DND-41 (cell line): ENCODE data around the gene DBNDD1.

Source experiments
- ATAC-seq: fragments of 200-7000 bp; cut with Tn5 transposase; 3 replicates; pipeline ENCODE4 v1.9.1; 2021; ENCODE audit warnings: low read depth; ENCODE audit not compliant: insufficient read depth
- DNase-seq: peaks from one replicate; pipeline ENCODE4 v3.0.0-alpha.2; 2020
- H2AFZ ChIP-seq: 2 replicates; pipeline ENCODE4 v1.6.0; 2012; ENCODE audit warnings: low read depth, low read length
- H3K27ac ChIP-seq: 2 replicates; pipeline ENCODE4 v1.5.1; 2012; ENCODE audit warnings: low read length, inconsistent platforms
- H3K27me3 ChIP-seq: fragments of 200-600 bp; sonication (generic); 2 replicates; pipeline ENCODE4 v1.6.0; 2012; ENCODE audit warnings: low read length, mild to moderate bottlenecking, inconsistent platforms; ENCODE audit not compliant: insufficient read depth, poor library complexity
- H3K36me3 ChIP-seq: 2 replicates; pipeline ENCODE4 v1.5.1; 2012; ENCODE audit warnings: low read length, inconsistent platforms; ENCODE audit not compliant: insufficient read depth
- H3K4me1 ChIP-seq: 2 replicates; pipeline ENCODE4 v1.5.1; 2012; ENCODE audit warnings: mild to moderate bottlenecking, low read length; ENCODE audit not compliant: insufficient read depth
- H3K4me2 ChIP-seq: 2 replicates; pipeline ENCODE4 v1.6.0; 2012; ENCODE audit warnings: mild to moderate bottlenecking, moderate library complexity, low read length, inconsistent platforms; ENCODE audit not compliant: insufficient read depth
- H3K4me3 ChIP-seq, 2 experiments: fragments of 200-600 bp in 1 of 2; shearing (Covaris generic) in 1 of 2; 2 replicates each; pipeline ENCODE4 v1.5.1; 2012 to 2016; ENCODE audit warnings: inconsistent platforms in 2 of 2, low read length in 2 of 2, mild to moderate bottlenecking in 2 of 2, low read depth in 1 of 2, moderate library complexity in 1 of 2
- H3K79me2 ChIP-seq: 2 replicates; pipeline ENCODE4 v1.6.0; 2012; ENCODE audit warnings: low read length, inconsistent platforms; ENCODE audit not compliant: insufficient read depth
- H3K9ac ChIP-seq: 2 replicates; pipeline ENCODE4 v1.6.0; 2012; ENCODE audit warnings: low read depth, mild to moderate bottlenecking, inconsistent platforms, low read length, moderate library complexity
- H3K9me3 ChIP-seq: 2 replicates; pipeline ENCODE4 v1.5.1; 2012; ENCODE audit warnings: low read length, moderate library complexity, mild to moderate bottlenecking, inconsistent platforms; ENCODE audit not compliant: insufficient read depth, severe bottlenecking
- H4K20me1 ChIP-seq: 2 replicates; pipeline ENCODE4 v1.6.0; 2012; ENCODE audit warnings: low read length; ENCODE audit not compliant: insufficient read depth
- EZH2 ChIP-seq: IDR thresholded peaks from 3 replicates; pipeline ENCODE4 v1.6.1; 2012; ENCODE audit warnings: borderline replicate concordance, low read depth, mild to moderate bottlenecking, moderate library complexity, low read length, inconsistent platforms; ENCODE audit not compliant: severe bottlenecking
- TF ChIP-seq, protein P1 (sequence below): IDR thresholded peaks from 2 replicates; pipeline ENCODE4 v1.5.1; 2012; ENCODE audit warnings: borderline replicate concordance, low read length, moderate library complexity, mild to moderate bottlenecking; ENCODE audit not compliant: poor library complexity, severe bottlenecking; ENCODE audit errors: extremely low read depth

DBNDD1 gene

DNA sequence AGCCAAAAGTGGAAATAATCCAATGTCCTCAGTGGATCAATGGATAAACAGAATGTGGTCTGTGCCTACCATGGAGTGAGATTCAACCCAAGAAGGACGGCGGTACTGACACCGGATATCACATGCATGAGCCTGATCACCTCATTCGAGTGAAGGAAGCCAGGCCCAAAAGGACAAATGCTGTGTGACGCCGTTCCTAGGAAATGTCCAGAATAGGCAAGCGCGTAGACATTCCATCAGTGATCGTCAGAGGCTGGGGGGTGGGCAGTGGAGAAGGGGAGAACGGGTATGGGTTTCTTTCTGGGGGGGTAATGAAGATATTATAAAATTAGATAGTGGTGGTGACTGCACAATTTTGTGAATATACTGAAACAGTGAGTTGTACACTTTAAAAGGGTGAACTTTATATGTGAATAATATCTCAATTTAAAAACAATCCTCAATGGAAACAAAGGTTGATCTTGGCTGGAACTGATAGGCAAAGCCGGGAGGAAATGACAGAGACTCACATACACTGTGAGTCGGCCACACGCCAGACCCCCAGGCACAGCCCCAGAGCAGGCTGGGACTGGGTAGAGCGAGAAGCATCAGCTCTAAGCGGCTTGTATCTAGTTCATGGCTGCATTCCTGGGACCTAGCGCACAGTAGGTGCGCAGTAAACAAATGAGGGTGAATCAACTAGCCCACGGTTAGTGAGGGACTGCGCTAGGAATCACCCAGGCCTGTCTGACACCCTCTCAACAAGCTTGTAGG is 3.5 kb downstream of the DBNDD1 start:
- H3K4me2 ChIP-seq, result no peak overlapping the region
- H3K4me3 ChIP-seq, result no peak overlapping the region
- H3K9ac ChIP-seq, result no peak overlapping the region
- ATAC-seq, result no peak
- H3K9me3 ChIP-seq, result no peaks in the 10 kb centered on the region
- DNase-seq, result no peak
- no peak overlapping the region for H2AFZ ChIP-seq
- H3K4me1 ChIP-seq, result peaks cover 9% of the 10 kb centered on the region
- H3K36me3 ChIP-seq, result no peaks in the 10 kb centered on the region
- no peaks in the 10 kb centered on the region for H3K79me2 ChIP-seq
- TF ChIP-seq, protein P1, sequence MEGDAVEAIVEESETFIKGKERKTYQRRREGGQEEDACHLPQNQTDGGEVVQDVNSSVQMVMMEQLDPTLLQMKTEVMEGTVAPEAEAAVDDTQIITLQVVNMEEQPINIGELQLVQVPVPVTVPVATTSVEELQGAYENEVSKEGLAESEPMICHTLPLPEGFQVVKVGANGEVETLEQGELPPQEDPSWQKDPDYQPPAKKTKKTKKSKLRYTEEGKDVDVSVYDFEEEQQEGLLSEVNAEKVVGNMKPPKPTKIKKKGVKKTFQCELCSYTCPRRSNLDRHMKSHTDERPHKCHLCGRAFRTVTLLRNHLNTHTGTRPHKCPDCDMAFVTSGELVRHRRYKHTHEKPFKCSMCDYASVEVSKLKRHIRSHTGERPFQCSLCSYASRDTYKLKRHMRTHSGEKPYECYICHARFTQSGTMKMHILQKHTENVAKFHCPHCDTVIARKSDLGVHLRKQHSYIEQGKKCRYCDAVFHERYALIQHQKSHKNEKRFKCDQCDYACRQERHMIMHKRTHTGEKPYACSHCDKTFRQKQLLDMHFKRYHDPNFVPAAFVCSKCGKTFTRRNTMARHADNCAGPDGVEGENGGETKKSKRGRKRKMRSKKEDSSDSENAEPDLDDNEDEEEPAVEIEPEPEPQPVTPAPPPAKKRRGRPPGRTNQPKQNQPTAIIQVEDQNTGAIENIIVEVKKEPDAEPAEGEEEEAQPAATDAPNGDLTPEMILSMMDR, result no peak
- TF ChIP-seq EZH2, result no peak
- no peak overlapping the region for H3K27ac ChIP-seq
- peaks cover 29% of the 10 kb centered on the region for H4K20me1 ChIP-seq
- peaks cover 14% of the 10 kb centered on the region for H3K27me3 ChIP-seq

DNA sequence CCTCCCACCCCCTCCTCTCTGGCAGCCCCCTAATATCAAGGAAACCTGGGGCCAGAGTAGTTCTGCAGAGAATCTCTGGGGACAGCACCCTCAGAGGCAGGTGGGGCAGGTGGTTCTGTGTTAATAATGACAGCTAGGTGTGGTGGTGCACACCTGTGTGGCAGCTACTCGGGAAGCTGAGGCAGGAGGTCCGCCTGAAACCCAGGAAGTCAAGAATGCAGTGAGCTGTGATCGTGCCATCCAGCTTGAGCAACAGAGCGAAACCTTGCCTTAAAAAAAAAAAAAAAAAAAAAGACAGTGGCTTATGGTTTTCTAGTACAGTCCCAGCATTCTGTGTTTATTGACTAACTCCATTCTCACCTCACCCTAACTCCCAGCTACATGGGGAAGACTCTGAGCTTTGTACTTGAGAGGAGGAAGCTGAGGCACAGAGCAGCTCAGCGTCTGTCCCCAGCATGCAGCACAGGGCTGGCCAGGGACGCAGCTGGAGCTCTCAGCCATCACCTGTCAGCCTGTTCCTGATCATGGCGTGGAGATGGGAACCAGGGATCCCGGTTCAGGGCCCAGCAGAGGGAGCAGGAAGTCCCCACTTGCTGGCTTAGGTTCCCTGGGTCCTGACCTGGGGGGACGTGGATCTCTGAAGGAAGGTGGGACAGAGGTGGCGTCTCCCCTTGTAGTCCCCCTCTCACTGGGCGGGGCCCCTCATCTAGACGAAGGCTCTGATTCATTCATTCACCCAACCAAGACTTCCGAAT is 6.1 kb downstream of the DBNDD1 start:
- H4K20me1 ChIP-seq, result peaks cover 41% of the 10 kb centered on the region
- no peak overlapping the region for H3K27ac ChIP-seq
- no peak overlapping the region for H3K4me3 ChIP-seq
- DNase-seq (no peak), ATAC-seq (no peak)
- no peak overlapping the region for H2AFZ ChIP-seq
- H3K4me1 ChIP-seq, result peaks cover 15% of the 10 kb centered on the region
- no peaks in the 10 kb centered on the region for H3K79me2 ChIP-seq
- TF ChIP-seq, protein P1, result no peak
- no peak for TF ChIP-seq EZH2
- H3K27me3 ChIP-seq, result peaks cover 10% of the 10 kb centered on the region
- H3K4me2 ChIP-seq, result no peak overlapping the region
- no peak overlapping the region for H3K9ac ChIP-seq
- H3K9me3 ChIP-seq, result no peaks in the 10 kb centered on the region
- no peaks in the 10 kb centered on the region for H3K36me3 ChIP-seq

DNA sequence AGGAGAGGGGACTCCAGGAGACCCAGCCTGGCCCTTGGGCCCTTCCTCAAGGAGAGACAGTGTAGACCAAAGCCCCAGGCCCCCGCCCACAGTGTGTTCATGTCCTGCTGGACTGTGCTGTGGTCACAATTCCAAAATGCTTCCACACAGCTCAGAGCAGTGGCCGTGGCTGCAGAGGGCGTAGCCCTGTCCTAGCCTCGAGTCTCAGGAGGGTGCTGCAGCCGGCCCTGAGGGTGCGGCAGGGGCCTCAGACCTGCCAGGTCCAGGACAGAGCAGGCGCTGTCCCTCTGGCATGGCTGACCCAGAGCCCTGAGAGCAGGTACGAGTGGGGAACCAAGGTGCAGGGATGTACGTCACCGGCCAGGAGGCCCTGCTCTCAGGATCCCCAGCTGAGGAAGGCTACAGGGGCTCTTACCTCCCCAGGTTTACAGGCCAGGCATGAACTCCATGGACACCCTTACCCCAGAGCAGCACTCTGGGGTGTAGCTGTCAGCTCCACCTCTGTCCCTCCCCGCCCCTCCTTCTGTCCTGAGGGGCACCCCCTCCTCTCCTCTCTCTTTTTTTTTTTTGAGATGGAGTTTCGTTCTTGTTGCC is 7.3 kb downstream of the DBNDD1 start:
- DNase-seq (no peak), ATAC-seq (no peak)
- no peak overlapping the region for H2AFZ ChIP-seq
- no peak overlapping the region for H3K9ac ChIP-seq
- TF ChIP-seq, protein P1, result no peak
- TF ChIP-seq EZH2, result no peak
- H4K20me1 ChIP-seq, result peaks cover 47% of the 10 kb centered on the region
- H3K27ac ChIP-seq, result no peak overlapping the region
- no peak overlapping the region for H3K4me3 ChIP-seq
- no peaks in the 10 kb centered on the region for H3K36me3 ChIP-seq
- no peaks in the 10 kb centered on the region for H3K79me2 ChIP-seq
- no peaks in the 10 kb centered on the region for H3K9me3 ChIP-seq
- H3K4me2 ChIP-seq, result no peak overlapping the region
- peaks cover 3% of the 10 kb centered on the region for H3K27me3 ChIP-seq
- peaks cover 18% of the 10 kb centered on the region for H3K4me1 ChIP-seq
